ENCODE measurements around the gene RNF144A. TPM values are rescaled to one million over a fixed set of nuclear protein-coding genes. Genes with fewer than 3 reads are reported as not detected.

Gene RNF144A
- total and polyA plus RNA-seq, 2 experiments from 2014 or later = 6.3 to 24.1 TPM

DNA sequence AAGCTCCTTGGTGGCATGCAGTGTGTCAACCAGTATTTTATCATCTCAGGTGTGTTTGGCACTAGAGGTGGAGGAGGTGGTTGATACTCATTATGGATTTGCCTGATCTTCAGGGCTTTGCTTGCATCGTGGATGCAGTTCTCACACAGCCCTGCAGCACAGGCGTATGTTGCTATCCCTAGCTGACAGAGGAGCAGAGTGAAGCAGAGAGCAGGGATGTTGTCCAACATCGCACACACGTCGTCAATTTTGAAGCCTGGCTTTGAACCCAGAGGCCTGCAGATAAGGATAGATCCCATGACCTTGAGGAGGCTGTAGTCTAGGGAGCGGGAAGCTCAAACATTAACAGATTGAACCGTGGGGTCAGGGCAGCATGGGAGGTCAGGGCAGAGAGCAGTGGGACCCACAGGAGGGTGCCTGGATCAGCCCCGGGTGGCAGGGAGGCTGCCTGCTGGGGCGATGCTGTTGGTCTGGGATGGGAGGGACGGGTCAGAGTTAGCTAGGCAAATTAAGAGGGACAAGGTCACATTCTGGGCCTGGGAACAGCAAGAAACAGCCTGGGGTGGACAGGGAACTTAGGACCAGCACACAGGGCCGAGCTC lies 4.2 kb downstream of the RNF144A start:
- H3K36me3 ChIP-seq = no peaks in the 10 kb centered on the region
- H3K27ac ChIP-seq = peak overlapping the region; percentile 34
- no peak overlapping the region for H3K4me3 ChIP-seq
- H3K27me3 ChIP-seq = no peaks in the 10 kb centered on the region
- no peaks in the 10 kb centered on the region for H3K9me3 ChIP-seq (ENCODE audit: low read depth)
- TF ChIP-seq, protein P1, sequence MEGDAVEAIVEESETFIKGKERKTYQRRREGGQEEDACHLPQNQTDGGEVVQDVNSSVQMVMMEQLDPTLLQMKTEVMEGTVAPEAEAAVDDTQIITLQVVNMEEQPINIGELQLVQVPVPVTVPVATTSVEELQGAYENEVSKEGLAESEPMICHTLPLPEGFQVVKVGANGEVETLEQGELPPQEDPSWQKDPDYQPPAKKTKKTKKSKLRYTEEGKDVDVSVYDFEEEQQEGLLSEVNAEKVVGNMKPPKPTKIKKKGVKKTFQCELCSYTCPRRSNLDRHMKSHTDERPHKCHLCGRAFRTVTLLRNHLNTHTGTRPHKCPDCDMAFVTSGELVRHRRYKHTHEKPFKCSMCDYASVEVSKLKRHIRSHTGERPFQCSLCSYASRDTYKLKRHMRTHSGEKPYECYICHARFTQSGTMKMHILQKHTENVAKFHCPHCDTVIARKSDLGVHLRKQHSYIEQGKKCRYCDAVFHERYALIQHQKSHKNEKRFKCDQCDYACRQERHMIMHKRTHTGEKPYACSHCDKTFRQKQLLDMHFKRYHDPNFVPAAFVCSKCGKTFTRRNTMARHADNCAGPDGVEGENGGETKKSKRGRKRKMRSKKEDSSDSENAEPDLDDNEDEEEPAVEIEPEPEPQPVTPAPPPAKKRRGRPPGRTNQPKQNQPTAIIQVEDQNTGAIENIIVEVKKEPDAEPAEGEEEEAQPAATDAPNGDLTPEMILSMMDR (IDR thresholded peaks at IDR 0.05; ENCODE audit: low read depth, low read length) = no peak
- peaks cover 9% of the 10 kb centered on the region for H3K4me1 ChIP-seq (ENCODE audit: low read depth)
- peak in 1 of 2 donors; percentile 48 for DNase-seq (ENCODE audit: low read depth in 1 of 2, low spot score in 1 of 2)

DNA sequence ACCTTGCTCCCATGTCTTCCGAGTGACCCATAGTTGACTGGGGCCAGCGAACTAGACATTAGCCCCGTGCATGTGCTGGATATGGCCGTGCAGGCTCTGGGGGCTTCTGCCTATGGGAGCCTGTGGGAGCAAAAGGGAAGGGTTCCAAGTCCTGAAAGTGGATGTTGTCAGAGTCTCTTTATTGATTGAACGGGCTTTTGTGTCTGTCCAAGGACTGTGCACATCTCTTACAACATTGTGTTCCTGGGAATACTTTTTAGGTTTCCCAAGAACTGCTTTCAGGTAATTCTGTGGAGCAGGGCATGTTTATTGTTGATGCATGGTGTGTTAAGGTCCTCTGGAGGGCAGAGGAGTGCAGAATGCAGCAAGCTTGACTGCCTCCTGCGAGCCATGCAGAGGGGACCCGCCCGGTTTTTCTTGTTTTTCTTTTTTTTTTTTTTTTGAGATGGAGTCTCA lies 5.0 kb downstream of the RNF144A start:
- H3K4me1 ChIP-seq (ENCODE audit: low read depth) = peaks cover 14% of the 10 kb centered on the region
- no peaks in the 10 kb centered on the region for H3K9me3 ChIP-seq (ENCODE audit: low read depth)
- no peak overlapping the region for H3K4me3 ChIP-seq
- no peaks in the 10 kb centered on the region for H3K36me3 ChIP-seq
- no peak for DNase-seq (ENCODE audit: low read depth in 1 of 2, low spot score in 1 of 2)
- TF ChIP-seq, protein P1 (IDR thresholded peaks at IDR 0.05; ENCODE audit: low read depth, low read length) = no peak
- H3K27ac ChIP-seq = no peak overlapping the region
- no peaks in the 10 kb centered on the region for H3K27me3 ChIP-seq

DNA sequence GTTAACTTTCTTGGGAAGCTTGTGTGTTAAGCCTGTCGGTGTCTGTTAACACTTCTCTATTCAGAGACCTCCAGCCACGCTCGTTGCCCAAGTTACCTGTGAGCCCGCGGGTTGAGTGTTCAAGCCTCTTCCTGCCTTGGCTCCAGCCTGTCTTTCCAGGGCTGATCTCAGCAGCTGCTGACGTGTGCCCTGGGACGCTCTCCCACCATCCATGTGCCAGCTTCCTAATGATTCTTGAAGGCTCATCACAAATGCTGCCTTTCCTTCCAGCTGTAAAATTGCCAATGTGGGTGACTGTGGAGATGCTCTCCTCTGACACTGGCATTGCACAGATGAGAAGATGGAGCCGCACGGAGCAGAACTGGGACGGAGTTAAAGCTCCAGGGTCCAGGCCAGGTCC lies 6.1 kb downstream of the RNF144A start:
- Histone ChIP-seq H3K36me3 (no peaks in the 10 kb centered on the region), H3K4me3 (no peak overlapping the region), H3K27me3 (no peaks in the 10 kb centered on the region), H3K27ac (no peak overlapping the region), H3K9me3 (ENCODE audit: low read depth) (no peaks in the 10 kb centered on the region), H3K4me1 (ENCODE audit: low read depth) (peaks cover 15% of the 10 kb centered on the region)
- DNase-seq (ENCODE audit: low read depth in 1 of 2, low spot score in 1 of 2) = no peak
- TF ChIP-seq, protein P1 (IDR thresholded peaks at IDR 0.05; ENCODE audit: low read depth, low read length) = no peak

DNA sequence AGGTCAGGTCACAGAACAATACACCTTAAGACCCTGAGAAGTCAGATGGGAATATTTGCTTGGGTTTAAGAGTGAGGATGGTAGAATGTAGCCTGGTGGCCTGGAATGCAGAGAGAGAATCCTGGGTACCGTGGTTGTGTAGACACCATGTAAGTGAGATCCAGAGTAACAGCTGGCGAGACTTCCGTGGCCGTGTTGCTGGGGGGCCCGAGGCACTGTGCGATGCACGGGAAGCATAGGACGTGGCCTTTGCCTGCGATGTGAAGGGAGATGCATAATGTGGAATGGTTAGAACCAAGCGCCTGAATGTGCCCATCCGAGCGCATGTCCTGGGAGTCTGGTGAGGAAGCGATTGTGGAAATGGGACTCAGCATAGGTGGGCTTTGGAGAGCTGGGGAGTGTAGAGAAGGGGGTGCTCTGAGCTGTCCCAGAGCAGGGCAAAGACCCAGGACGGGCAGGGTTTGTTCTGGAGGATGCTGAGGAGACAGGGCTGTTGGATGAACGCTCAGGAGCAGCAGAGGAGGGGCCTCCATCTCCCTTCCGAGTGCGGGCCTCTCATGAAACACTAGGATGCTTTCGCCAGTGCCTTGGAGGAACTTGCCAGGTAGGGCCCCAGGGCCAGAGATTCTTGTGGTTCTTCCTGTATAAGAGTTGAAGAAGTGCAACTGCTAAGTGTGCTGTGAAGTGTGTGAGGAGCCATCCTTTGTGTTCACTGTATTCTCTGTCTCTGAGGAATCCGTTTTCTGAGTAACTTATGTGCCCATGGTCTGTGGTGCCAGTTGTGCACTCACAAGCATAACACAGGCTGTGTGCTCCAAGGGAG lies 7.1 kb downstream of the RNF144A start:
- Histone ChIP-seq H3K36me3 (no peaks in the 10 kb centered on the region), H3K9me3 (ENCODE audit: low read depth) (no peaks in the 10 kb centered on the region), H3K4me3 (no peak overlapping the region), H3K4me1 (ENCODE audit: low read depth) (peaks cover 15% of the 10 kb centered on the region), H3K27ac (no peak overlapping the region), H3K27me3 (no peaks in the 10 kb centered on the region)
- TF ChIP-seq, protein P1 (IDR thresholded peaks at IDR 0.05; ENCODE audit: low read depth, low read length) = no peak
- no peak for DNase-seq (ENCODE audit: low read depth in 1 of 2, low spot score in 1 of 2)

DNA sequence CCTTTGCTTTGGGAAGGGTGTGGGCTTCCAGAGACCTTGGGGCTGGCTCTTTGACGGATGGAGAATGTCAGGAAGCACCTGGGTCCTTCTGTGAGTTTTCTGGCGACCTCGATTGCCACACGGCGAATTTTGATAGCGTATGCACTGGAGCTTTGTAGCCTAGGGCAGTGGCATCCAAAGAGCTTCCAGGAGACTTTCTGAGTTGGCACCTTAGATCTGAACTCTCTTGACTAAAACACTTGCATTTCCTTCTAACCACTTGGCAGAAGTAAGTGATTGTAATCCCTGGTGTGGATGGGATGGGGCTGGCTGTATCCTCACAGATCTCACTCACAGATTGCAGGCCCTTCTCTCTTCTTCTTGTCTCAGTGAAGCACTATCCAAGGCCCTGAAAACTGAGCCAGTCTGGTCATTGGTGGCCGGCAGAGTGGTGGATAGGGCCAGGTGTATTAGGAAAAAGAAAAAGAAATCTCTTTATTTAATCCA lies 7.8 kb downstream of the RNF144A start:
- Histone ChIP-seq H3K27ac (no peak overlapping the region), H3K36me3 (no peaks in the 10 kb centered on the region), H3K4me3 (no peak overlapping the region), H3K4me1 (ENCODE audit: low read depth) (peaks cover 15% of the 10 kb centered on the region), H3K27me3 (no peaks in the 10 kb centered on the region), H3K9me3 (ENCODE audit: low read depth) (no peaks in the 10 kb centered on the region)
- TF ChIP-seq, protein P1 (IDR thresholded peaks at IDR 0.05; ENCODE audit: low read depth, low read length) = no peak
- no peak for DNase-seq (ENCODE audit: low read depth in 1 of 2, low spot score in 1 of 2)
